HL-60 (cell line): ENCODE measurements around the gene SMAD1.

Experiments
- GABPA ChIP-seq: IDR thresholded peaks from 2 replicates; pipeline ENCODE4 v1.6.1; 2012; ENCODE audit warnings: low read depth
- POLR2AphosphoS5 ChIP-seq: IDR thresholded peaks from 2 replicates; pipeline ENCODE4 v1.6.1; 2012; ENCODE audit warnings: low read depth
- SPI1 ChIP-seq: IDR thresholded peaks from 2 replicates; pipeline ENCODE4 v1.6.1; 2012; ENCODE audit warnings: low read depth, mild to moderate bottlenecking, borderline replicate concordance
- TF ChIP-seq, protein P1 (sequence below): IDR thresholded peaks from one replicate; pipeline ENCODE4 v1.5.1; 2011; ENCODE audit warnings: low read length, control low read depth, inconsistent platforms; ENCODE audit not compliant: insufficient read depth
- TF ChIP-seq, protein P2 (sequence below): IDR thresholded peaks from 2 replicates; pipeline ENCODE4 v1.6.1; 2012; ENCODE audit warnings: low read depth; ENCODE audit not compliant: insufficient replicate concordance

DNA sequence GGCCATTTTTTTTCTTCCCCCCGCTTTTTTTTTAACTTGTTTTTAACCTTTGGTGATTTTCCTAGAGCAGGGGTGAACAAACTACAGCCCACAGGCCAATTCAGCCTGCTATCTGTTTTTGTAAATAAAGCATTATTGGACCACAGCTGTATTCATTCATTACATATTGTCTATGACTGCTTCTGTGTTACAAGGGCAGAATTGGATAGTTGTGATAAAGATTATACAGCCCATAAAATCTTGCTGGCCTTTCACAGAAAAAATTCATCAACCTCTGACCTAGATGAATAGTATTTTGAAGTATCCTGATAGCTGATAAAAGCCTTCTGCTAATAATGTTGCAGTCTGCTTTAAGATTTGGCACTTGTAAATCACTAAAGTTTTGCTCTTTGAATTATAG, 63.4 kb downstream of the SMAD1 start:
- TF ChIP-seq, protein P1, sequence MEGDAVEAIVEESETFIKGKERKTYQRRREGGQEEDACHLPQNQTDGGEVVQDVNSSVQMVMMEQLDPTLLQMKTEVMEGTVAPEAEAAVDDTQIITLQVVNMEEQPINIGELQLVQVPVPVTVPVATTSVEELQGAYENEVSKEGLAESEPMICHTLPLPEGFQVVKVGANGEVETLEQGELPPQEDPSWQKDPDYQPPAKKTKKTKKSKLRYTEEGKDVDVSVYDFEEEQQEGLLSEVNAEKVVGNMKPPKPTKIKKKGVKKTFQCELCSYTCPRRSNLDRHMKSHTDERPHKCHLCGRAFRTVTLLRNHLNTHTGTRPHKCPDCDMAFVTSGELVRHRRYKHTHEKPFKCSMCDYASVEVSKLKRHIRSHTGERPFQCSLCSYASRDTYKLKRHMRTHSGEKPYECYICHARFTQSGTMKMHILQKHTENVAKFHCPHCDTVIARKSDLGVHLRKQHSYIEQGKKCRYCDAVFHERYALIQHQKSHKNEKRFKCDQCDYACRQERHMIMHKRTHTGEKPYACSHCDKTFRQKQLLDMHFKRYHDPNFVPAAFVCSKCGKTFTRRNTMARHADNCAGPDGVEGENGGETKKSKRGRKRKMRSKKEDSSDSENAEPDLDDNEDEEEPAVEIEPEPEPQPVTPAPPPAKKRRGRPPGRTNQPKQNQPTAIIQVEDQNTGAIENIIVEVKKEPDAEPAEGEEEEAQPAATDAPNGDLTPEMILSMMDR, result no peak
- TF ChIP-seq POLR2AphosphoS5, result no peak
- no peak for TF ChIP-seq GABPA
- TF ChIP-seq, protein P2, sequence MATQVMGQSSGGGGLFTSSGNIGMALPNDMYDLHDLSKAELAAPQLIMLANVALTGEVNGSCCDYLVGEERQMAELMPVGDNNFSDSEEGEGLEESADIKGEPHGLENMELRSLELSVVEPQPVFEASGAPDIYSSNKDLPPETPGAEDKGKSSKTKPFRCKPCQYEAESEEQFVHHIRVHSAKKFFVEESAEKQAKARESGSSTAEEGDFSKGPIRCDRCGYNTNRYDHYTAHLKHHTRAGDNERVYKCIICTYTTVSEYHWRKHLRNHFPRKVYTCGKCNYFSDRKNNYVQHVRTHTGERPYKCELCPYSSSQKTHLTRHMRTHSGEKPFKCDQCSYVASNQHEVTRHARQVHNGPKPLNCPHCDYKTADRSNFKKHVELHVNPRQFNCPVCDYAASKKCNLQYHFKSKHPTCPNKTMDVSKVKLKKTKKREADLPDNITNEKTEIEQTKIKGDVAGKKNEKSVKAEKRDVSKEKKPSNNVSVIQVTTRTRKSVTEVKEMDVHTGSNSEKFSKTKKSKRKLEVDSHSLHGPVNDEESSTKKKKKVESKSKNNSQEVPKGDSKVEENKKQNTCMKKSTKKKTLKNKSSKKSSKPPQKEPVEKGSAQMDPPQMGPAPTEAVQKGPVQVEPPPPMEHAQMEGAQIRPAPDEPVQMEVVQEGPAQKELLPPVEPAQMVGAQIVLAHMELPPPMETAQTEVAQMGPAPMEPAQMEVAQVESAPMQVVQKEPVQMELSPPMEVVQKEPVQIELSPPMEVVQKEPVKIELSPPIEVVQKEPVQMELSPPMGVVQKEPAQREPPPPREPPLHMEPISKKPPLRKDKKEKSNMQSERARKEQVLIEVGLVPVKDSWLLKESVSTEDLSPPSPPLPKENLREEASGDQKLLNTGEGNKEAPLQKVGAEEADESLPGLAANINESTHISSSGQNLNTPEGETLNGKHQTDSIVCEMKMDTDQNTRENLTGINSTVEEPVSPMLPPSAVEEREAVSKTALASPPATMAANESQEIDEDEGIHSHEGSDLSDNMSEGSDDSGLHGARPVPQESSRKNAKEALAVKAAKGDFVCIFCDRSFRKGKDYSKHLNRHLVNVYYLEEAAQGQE, result no peak
- TF ChIP-seq SPI1, result no peak
